ENCODE data around the gene AKAP13.

DNA sequence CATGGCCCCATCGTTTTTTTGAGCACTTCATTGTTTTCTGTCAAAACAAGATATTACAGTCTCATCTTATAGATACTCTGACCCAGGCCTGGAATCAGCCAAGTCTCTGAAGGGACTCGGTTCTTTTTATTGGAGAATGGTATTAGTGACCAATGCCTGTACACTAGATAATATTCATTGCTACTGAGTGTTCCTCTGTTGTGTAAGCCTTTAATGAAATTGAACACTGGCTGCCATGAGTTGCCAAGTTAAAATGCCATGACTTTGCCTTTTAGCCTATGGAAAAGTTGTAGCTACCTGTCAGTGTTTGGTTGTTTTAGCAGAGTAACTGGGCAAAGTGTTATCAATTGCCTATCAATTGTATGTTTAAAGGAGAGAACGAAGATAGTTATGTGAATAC is 134.0 kb downstream of the AKAP13 start:
- TF ChIP-seq, protein P1, sequence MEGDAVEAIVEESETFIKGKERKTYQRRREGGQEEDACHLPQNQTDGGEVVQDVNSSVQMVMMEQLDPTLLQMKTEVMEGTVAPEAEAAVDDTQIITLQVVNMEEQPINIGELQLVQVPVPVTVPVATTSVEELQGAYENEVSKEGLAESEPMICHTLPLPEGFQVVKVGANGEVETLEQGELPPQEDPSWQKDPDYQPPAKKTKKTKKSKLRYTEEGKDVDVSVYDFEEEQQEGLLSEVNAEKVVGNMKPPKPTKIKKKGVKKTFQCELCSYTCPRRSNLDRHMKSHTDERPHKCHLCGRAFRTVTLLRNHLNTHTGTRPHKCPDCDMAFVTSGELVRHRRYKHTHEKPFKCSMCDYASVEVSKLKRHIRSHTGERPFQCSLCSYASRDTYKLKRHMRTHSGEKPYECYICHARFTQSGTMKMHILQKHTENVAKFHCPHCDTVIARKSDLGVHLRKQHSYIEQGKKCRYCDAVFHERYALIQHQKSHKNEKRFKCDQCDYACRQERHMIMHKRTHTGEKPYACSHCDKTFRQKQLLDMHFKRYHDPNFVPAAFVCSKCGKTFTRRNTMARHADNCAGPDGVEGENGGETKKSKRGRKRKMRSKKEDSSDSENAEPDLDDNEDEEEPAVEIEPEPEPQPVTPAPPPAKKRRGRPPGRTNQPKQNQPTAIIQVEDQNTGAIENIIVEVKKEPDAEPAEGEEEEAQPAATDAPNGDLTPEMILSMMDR (IDR thresholded peaks at IDR 0.05; ENCODE audit: poor library complexity, severe bottlenecking): no peak
- TF ChIP-seq EP300 (conservative IDR thresholded peaks at IDR 0.05; ENCODE audit: poor library complexity, severe bottlenecking) (no peak), POLR2AphosphoS5 (IDR thresholded peaks at IDR 0.05) (no peak), EZH2 (IDR thresholded peaks at IDR 0.05; ENCODE audit: borderline replicate concordance, insufficient read depth, low read length, poor library complexity, severe bottlenecking) (no peak), RAD21 (conservative IDR thresholded peaks at IDR 0.05) (no peak), MXI1 (conservative IDR thresholded peaks at IDR 0.05; ENCODE audit: poor library complexity, severe bottlenecking) (no peak)
- TF ChIP-seq, protein P2, sequence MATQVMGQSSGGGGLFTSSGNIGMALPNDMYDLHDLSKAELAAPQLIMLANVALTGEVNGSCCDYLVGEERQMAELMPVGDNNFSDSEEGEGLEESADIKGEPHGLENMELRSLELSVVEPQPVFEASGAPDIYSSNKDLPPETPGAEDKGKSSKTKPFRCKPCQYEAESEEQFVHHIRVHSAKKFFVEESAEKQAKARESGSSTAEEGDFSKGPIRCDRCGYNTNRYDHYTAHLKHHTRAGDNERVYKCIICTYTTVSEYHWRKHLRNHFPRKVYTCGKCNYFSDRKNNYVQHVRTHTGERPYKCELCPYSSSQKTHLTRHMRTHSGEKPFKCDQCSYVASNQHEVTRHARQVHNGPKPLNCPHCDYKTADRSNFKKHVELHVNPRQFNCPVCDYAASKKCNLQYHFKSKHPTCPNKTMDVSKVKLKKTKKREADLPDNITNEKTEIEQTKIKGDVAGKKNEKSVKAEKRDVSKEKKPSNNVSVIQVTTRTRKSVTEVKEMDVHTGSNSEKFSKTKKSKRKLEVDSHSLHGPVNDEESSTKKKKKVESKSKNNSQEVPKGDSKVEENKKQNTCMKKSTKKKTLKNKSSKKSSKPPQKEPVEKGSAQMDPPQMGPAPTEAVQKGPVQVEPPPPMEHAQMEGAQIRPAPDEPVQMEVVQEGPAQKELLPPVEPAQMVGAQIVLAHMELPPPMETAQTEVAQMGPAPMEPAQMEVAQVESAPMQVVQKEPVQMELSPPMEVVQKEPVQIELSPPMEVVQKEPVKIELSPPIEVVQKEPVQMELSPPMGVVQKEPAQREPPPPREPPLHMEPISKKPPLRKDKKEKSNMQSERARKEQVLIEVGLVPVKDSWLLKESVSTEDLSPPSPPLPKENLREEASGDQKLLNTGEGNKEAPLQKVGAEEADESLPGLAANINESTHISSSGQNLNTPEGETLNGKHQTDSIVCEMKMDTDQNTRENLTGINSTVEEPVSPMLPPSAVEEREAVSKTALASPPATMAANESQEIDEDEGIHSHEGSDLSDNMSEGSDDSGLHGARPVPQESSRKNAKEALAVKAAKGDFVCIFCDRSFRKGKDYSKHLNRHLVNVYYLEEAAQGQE (IDR thresholded peaks at IDR 0.05; ENCODE audit: borderline replicate concordance): no peak

Measured in neural cell (in vitro differentiated cells).